Measurements from ENCODE around the gene SAMD14.

The SAMD14 gene

DNA sequence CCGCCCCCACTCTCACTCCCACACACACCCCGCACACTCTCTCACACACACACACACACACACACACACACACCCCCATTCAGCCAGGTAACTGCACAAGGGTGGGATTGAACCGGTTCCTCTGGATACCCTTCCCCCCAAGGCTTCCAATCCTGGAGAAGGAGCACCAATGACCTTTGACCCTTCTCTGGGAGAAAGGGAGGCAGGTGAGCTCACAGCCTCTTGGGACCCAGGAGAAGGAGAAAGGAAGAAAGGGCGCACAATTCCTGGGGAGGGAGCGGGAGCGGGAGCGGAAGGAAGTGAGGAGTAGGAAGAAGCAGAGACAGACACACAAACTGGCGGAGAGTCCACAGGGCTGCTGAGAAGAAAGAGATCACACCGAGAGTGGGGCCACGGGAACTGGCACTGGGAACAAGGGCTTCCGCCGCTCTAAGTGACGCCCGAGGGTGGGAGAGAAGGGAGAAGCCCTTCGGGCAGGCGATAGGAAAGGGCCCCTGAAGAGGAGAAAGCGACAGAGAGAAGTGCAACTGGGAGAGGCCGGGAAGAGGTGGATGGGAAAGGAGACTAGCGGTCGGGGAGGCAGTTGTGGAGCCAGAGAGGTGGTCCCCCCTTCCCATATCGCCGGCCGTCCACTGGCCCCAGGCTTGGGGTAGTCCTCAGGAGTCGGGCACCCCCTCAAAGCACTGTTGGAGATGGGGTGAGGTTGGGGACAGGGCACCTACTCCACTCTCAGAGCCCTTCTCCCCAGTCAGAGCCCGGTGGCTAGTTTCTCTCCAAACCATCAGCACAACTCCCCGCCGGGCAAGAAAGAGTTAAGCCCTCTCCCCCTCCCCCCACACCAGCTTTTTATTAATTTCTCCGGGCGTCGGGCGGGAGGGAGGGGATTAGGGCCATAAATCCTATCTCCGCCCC lies 1.3 kb downstream of the SAMD14 start:
- Histone ChIP-seq H3K9me3 (ENCODE audit: low read length) (no peaks in the 10 kb centered on the region), H3K4me3 (ENCODE audit: low read length) (peak overlapping the region; percentile 60), H3K4me1 (ENCODE audit: insufficient read depth, low read length) (peaks cover 27% of the 10 kb centered on the region), H2AFZ (ENCODE audit: low read depth, low read length) (peak overlapping the region; percentile 91), H3K36me3 (ENCODE audit: insufficient read depth, low read length) (no peaks in the 10 kb centered on the region), H3K27me3 (ENCODE audit: insufficient read depth, low read length) (no peaks in the 10 kb centered on the region)

GRCh38 chr17:50127697-50128361 lies 2.1 kb downstream of the SAMD14 start:
- peaks cover 32% of the 10 kb centered on the region for H3K4me1 ChIP-seq (ENCODE audit: insufficient read depth, low read length)
- H3K9me3 ChIP-seq (ENCODE audit: low read length): no peaks in the 10 kb centered on the region
- no peaks in the 10 kb centered on the region for H3K36me3 ChIP-seq (ENCODE audit: insufficient read depth, low read length)
- no peak overlapping the region for H3K4me3 ChIP-seq (ENCODE audit: low read length)
- H2AFZ ChIP-seq (ENCODE audit: low read depth, low read length): no peak overlapping the region
- H3K27me3 ChIP-seq (ENCODE audit: insufficient read depth, low read length): no peaks in the 10 kb centered on the region

GRCh38 chr17:50125420-50125997 lies 4.5 kb downstream of the SAMD14 start:
- H3K9me3 ChIP-seq (ENCODE audit: low read length): no peaks in the 10 kb centered on the region
- H2AFZ ChIP-seq (ENCODE audit: low read depth, low read length): no peak overlapping the region
- H3K27me3 ChIP-seq (ENCODE audit: insufficient read depth, low read length): no peaks in the 10 kb centered on the region
- no peak overlapping the region for H3K4me3 ChIP-seq (ENCODE audit: low read length)
- peaks cover 27% of the 10 kb centered on the region for H3K4me1 ChIP-seq (ENCODE audit: insufficient read depth, low read length)
- no peaks in the 10 kb centered on the region for H3K36me3 ChIP-seq (ENCODE audit: insufficient read depth, low read length)

GRCh38 chr17:50123649-50124349 lies 6.2 kb downstream of the SAMD14 start:
- H3K27me3 ChIP-seq (ENCODE audit: insufficient read depth, low read length): no peaks in the 10 kb centered on the region
- no peaks in the 10 kb centered on the region for H3K36me3 ChIP-seq (ENCODE audit: insufficient read depth, low read length)
- peak overlapping the region; percentile 22 for H3K4me3 ChIP-seq (ENCODE audit: low read length)
- H3K4me1 ChIP-seq (ENCODE audit: insufficient read depth, low read length): peaks cover 24% of the 10 kb centered on the region
- H2AFZ ChIP-seq (ENCODE audit: low read depth, low read length): peak overlapping the region; percentile 5
- H3K9me3 ChIP-seq (ENCODE audit: low read length): no peaks in the 10 kb centered on the region

DNA sequence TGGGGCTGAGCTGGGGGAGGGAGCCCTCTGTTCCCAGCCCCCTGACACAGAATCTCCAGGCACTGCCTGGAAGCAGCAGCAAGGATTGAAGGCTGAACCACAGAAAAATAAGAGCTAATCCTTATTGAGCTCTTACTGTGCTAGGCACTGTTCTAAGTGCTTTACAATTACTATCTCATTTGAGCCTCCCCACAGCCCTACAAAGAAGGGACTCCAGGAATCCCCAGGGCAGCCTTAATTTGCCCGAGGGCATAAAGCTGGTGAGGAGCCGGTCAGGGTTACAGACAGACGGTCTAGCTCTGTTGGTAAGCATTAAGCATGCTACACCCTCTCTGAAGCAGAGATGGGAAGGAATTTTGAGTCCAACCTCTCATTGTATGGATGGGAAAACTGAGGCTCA lies 7.0 kb downstream of the SAMD14 start:
- H3K4me3 ChIP-seq (ENCODE audit: low read length): no peak overlapping the region
- H3K27me3 ChIP-seq (ENCODE audit: insufficient read depth, low read length): no peaks in the 10 kb centered on the region
- H3K9me3 ChIP-seq (ENCODE audit: low read length): no peaks in the 10 kb centered on the region
- H2AFZ ChIP-seq (ENCODE audit: low read depth, low read length): no peak overlapping the region
- peaks cover 2% of the 10 kb centered on the region for H3K36me3 ChIP-seq (ENCODE audit: insufficient read depth, low read length)
- H3K4me1 ChIP-seq (ENCODE audit: insufficient read depth, low read length): peaks cover 21% of the 10 kb centered on the region

GRCh38 chr17:50120475-50121253 lies 9.3 kb downstream of the SAMD14 start:
- H3K9me3 ChIP-seq (ENCODE audit: low read length): no peaks in the 10 kb centered on the region
- no peaks in the 10 kb centered on the region for H3K27me3 ChIP-seq (ENCODE audit: insufficient read depth, low read length)
- H3K36me3 ChIP-seq (ENCODE audit: insufficient read depth, low read length): peaks cover 2% of the 10 kb centered on the region
- no peak overlapping the region for H2AFZ ChIP-seq (ENCODE audit: low read depth, low read length)
- no peak overlapping the region for H3K4me3 ChIP-seq (ENCODE audit: low read length)
- peaks cover 16% of the 10 kb centered on the region for H3K4me1 ChIP-seq (ENCODE audit: insufficient read depth, low read length)

GRCh38 chr17:50118828-50119218 lies 11.1 kb downstream of the SAMD14 start:
- no peak overlapping the region for H2AFZ ChIP-seq (ENCODE audit: low read depth, low read length)
- no peak overlapping the region for H3K4me3 ChIP-seq (ENCODE audit: low read length)
- no peaks in the 10 kb centered on the region for H3K27me3 ChIP-seq (ENCODE audit: insufficient read depth, low read length)
- no peaks in the 10 kb centered on the region for H3K9me3 ChIP-seq (ENCODE audit: low read length)
- H3K36me3 ChIP-seq (ENCODE audit: insufficient read depth, low read length): peaks cover 2% of the 10 kb centered on the region
- H3K4me1 ChIP-seq (ENCODE audit: insufficient read depth, low read length): peaks cover 7% of the 10 kb centered on the region

GRCh38 chr17:50118076-50118827 lies 11.7 kb downstream of the SAMD14 start:
- Histone ChIP-seq H2AFZ (ENCODE audit: low read depth, low read length) (no peak overlapping the region), H3K4me1 (ENCODE audit: insufficient read depth, low read length) (peaks cover 1% of the 10 kb centered on the region), H3K9me3 (ENCODE audit: low read length) (no peaks in the 10 kb centered on the region), H3K27me3 (ENCODE audit: insufficient read depth, low read length) (no peaks in the 10 kb centered on the region), H3K4me3 (ENCODE audit: low read length) (no peak overlapping the region), H3K36me3 (ENCODE audit: insufficient read depth, low read length) (peaks cover 2% of the 10 kb centered on the region)

- Histone ChIP-seq H3K4me3 (ENCODE audit: low read length) (no peak overlapping the region), H3K4me1 (ENCODE audit: insufficient read depth, low read length) (no peaks in the 10 kb centered on the region), H3K27me3 (ENCODE audit: insufficient read depth, low read length) (no peaks in the 10 kb centered on the region), H3K36me3 (ENCODE audit: insufficient read depth, low read length) (peaks cover 2% of the 10 kb centered on the region), H3K9me3 (ENCODE audit: low read length) (no peaks in the 10 kb centered on the region), H2AFZ (ENCODE audit: low read depth, low read length) (no peak overlapping the region)
Measured at GRCh38 chr17:50117202-50118051, 12.5 kb downstream of the SAMD14 start.

DNA sequence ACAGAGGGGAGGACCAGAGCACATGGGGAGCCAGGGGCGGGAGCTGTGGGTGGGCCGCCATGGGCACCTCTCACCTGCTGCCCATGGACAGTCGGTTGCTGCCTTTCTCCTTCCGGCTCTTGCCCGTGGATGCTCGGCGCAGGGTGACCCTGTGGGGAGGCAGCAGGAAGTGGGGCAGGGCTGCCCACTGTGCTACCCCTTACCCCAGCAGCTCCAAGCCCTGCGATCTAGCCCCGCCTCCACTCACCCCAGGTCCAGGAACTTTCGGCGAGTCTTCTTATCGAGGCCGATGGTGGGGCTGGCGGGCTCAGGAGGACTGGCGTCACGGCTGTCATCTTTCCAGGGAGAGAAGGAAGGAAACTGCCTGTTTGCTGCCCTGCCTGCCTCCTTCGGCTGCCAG lies 14.2 kb downstream of the SAMD14 start:
- H3K4me1 ChIP-seq (ENCODE audit: insufficient read depth, low read length): peaks cover 15% of the 10 kb centered on the region
- H3K4me3 ChIP-seq (ENCODE audit: low read length): no peak overlapping the region
- H3K27me3 ChIP-seq (ENCODE audit: insufficient read depth, low read length): no peaks in the 10 kb centered on the region
- H3K9me3 ChIP-seq (ENCODE audit: low read length): no peaks in the 10 kb centered on the region
- peaks cover 2% of the 10 kb centered on the region for H3K36me3 ChIP-seq (ENCODE audit: insufficient read depth, low read length)
- H2AFZ ChIP-seq (ENCODE audit: low read depth, low read length): no peak overlapping the region

GRCh38 chr17:50114849-50115357 lies 15.1 kb downstream of the SAMD14 start:
- no peak overlapping the region for H3K4me3 ChIP-seq (ENCODE audit: low read length)
- H3K4me1 ChIP-seq (ENCODE audit: insufficient read depth, low read length): peaks cover 15% of the 10 kb centered on the region
- no peak overlapping the region for H2AFZ ChIP-seq (ENCODE audit: low read depth, low read length)
- no peaks in the 10 kb centered on the region for H3K9me3 ChIP-seq (ENCODE audit: low read length)
- no peaks in the 10 kb centered on the region for H3K27me3 ChIP-seq (ENCODE audit: insufficient read depth, low read length)
- peaks cover 6% of the 10 kb centered on the region for H3K36me3 ChIP-seq (ENCODE audit: insufficient read depth, low read length)
